Activated naive CD8-positive, alpha-beta T cell (primary cell): Measurements from ENCODE around the gene GPC1.

Source experiments
- H3K27ac Mint-ChIP-seq: one replicate; pipeline ENCODE4 v1.8.0; 2021; ENCODE audit warnings: mixed read lengths
- H3K27me3 Mint-ChIP-seq: one replicate; pipeline ENCODE4 v1.8.0; 2021; ENCODE audit warnings: mixed read lengths
- H3K36me3 Mint-ChIP-seq: one replicate; pipeline ENCODE4 v1.8.0; 2021; ENCODE audit warnings: mixed read lengths
- H3K4me1 Mint-ChIP-seq: one replicate; pipeline ENCODE4 v1.8.0; 2021; ENCODE audit warnings: low read depth, mixed read lengths
- H3K4me3 Mint-ChIP-seq: one replicate; pipeline ENCODE4 v1.8.0; 2021; ENCODE audit warnings: mild to moderate bottlenecking, mixed read lengths
- H3K9me3 Mint-ChIP-seq: one replicate; pipeline ENCODE4 v1.8.0; 2021; ENCODE audit warnings: low read depth, mixed read lengths

GPC1 gene

GRCh38 chr2:240430595-240430994 is 4.9 kb upstream of the GPC1 start:
- H3K27ac Mint-ChIP-seq = no peak overlapping the region
- H3K4me3 Mint-ChIP-seq = no peak overlapping the region
- no peaks in the 10 kb centered on the region for H3K27me3 Mint-ChIP-seq
- H3K4me1 Mint-ChIP-seq = peaks cover 15% of the 10 kb centered on the region
- no peaks in the 10 kb centered on the region for H3K36me3 Mint-ChIP-seq
- H3K9me3 Mint-ChIP-seq = no peaks in the 10 kb centered on the region

DNA sequence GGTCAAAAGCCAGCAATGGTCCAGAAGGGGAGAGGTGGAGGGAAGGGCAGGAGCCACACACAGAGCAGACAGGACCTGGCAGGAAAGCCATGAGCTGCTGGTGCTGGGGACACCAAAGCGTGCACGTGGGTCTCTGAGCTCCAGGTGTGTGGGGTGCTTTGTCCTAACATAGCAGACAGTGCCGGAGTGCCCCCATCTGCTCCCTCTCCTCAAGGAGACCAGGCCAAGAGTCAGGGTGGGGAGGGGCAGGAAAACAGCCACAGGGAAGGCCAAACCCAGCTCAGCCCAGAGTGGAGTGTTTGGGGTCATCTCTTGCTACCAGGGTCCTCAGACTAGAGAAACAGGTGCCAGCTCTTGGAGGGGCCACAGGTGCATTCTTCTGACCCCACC is 4.2 kb upstream of the GPC1 start:
- Mint-ChIP-seq H3K27me3 (no peaks in the 10 kb centered on the region), H3K9me3 (no peaks in the 10 kb centered on the region), H3K4me3 (no peak overlapping the region), H3K27ac (no peak overlapping the region), H3K36me3 (no peaks in the 10 kb centered on the region), H3K4me1 (peaks cover 15% of the 10 kb centered on the region)

GRCh38 chr2:240431661-240432424 is 3.6 kb upstream of the GPC1 start:
- H3K36me3 Mint-ChIP-seq = no peaks in the 10 kb centered on the region
- H3K9me3 Mint-ChIP-seq = no peaks in the 10 kb centered on the region
- peaks cover 14% of the 10 kb centered on the region for H3K4me1 Mint-ChIP-seq
- H3K27ac Mint-ChIP-seq = no peak overlapping the region
- H3K27me3 Mint-ChIP-seq = no peaks in the 10 kb centered on the region
- no peak overlapping the region for H3K4me3 Mint-ChIP-seq

GRCh38 chr2:240432430-240432819 is 3.0 kb upstream of the GPC1 start:
- Mint-ChIP-seq H3K27ac (no peak overlapping the region), H3K36me3 (no peaks in the 10 kb centered on the region), H3K9me3 (no peaks in the 10 kb centered on the region), H3K4me3 (no peak overlapping the region), H3K27me3 (no peaks in the 10 kb centered on the region), H3K4me1 (peaks cover 13% of the 10 kb centered on the region)

GRCh38 chr2:240432820-240433801 is 2.4 kb upstream of the GPC1 start:
- Mint-ChIP-seq H3K4me1 (peaks cover 11% of the 10 kb centered on the region), H3K27ac (no peak overlapping the region), H3K27me3 (peaks cover 3% of the 10 kb centered on the region), H3K9me3 (no peaks in the 10 kb centered on the region), H3K4me3 (peak overlapping the region; percentile 47), H3K36me3 (no peaks in the 10 kb centered on the region)

GRCh38 chr2:240433973-240434727 is 1.3 kb upstream of the GPC1 start:
- peak overlapping the region; percentile 75 for H3K27ac Mint-ChIP-seq
- no peaks in the 10 kb centered on the region for H3K9me3 Mint-ChIP-seq
- H3K4me3 Mint-ChIP-seq = peak overlapping the region; percentile 87
- H3K27me3 Mint-ChIP-seq = peaks cover 3% of the 10 kb centered on the region
- H3K36me3 Mint-ChIP-seq = no peaks in the 10 kb centered on the region
- peaks cover 8% of the 10 kb centered on the region for H3K4me1 Mint-ChIP-seq

DNA sequence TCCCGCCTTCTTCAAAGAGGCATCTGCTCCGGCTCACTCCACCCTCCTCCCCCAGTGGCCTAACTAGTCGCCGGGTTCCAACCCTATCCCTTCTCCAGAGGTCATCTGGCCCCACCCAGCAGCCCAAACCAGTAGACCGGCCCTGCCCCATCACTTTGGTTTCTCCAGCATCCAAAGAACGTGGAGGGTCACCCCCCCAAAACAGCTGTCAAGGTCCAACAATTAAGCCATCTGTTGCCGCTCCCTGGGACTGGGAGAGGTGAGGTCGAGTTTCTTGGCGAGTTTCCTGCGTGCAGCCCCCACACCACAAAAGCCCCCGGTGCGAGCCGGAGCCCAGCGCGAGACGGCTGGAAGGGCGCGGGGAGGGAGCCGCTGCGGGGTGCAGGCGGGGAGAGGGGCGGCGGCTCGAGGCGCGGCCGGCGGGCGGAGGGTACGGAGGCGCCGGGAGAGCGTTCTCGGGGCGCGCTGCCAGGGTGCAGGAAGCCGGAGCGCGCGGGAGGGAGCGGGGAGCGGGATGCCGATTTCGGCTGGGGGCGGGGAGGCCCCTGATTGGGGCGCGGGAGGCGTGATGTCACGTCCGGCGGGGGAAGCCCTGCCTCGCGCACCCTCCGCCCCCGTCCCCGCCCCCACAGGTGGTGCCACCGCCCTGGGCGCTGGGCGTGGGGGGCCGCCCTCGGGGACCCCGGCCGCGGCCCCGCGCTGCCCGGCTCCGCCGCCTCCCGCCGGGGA is 571 bp upstream of the GPC1 start:
- H3K4me1 Mint-ChIP-seq = peaks cover 8% of the 10 kb centered on the region
- H3K27me3 Mint-ChIP-seq = peaks cover 3% of the 10 kb centered on the region
- H3K27ac Mint-ChIP-seq = peak overlapping the region; percentile 75
- H3K36me3 Mint-ChIP-seq = no peaks in the 10 kb centered on the region
- no peaks in the 10 kb centered on the region for H3K9me3 Mint-ChIP-seq
- H3K4me3 Mint-ChIP-seq = peak overlapping the region; percentile 87

GRCh38 chr2:240435948-240436682 is 652 bp downstream of the GPC1 start:
- peak overlapping the region; percentile 23 for H3K4me3 Mint-ChIP-seq
- peaks cover 3% of the 10 kb centered on the region for H3K27me3 Mint-ChIP-seq
- no peak overlapping the region for H3K27ac Mint-ChIP-seq
- H3K9me3 Mint-ChIP-seq = no peaks in the 10 kb centered on the region
- no peaks in the 10 kb centered on the region for H3K36me3 Mint-ChIP-seq
- peaks cover 8% of the 10 kb centered on the region for H3K4me1 Mint-ChIP-seq

DNA sequence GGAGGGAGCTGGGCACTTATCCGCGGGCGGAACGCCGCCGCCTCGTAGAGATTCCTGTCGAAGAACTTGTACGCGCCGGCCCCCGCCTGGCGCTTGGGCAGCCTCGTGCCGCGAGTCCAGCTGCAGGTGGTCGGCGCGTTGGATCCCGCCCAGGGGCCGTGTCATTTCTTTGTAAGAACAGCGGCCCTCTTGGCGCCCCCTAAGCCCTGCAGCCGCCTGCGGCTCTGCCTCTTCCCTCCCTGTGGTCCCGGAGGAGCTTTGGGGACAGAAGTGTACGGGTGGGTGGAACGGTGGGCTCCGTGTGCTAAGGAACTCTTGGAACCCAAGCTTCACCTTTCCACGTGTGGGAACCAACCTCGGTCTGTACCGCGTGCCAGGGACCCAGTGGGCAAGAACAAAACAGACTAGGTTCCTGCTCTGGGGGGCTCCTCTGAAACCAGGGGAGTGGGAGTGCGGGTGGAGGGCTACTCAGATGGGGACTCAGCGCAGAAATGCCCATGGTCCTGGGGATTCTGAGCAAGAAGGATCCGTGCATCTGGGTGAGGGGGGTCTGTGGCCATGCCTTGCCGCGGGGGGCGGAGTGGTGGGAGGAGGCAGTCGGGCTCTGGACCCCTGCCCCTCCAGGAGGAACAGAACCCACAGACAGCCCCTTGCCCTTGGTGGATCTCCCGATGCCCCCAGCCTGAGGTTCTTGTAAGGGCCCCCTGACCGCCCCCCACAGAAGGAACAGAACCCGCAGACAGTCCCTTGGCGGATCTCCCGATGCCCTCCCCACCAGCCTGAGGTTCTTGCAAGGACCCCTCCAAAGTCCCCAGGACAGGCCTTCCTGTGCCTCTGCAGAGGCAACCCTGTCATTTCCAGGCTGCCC is 1.5 kb downstream of the GPC1 start:
- Mint-ChIP-seq H3K9me3 (no peaks in the 10 kb centered on the region), H3K27ac (no peak overlapping the region), H3K27me3 (peaks cover 3% of the 10 kb centered on the region), H3K4me3 (peak overlapping the region; percentile 63), H3K4me1 (peaks cover 8% of the 10 kb centered on the region), H3K36me3 (no peaks in the 10 kb centered on the region)

DNA sequence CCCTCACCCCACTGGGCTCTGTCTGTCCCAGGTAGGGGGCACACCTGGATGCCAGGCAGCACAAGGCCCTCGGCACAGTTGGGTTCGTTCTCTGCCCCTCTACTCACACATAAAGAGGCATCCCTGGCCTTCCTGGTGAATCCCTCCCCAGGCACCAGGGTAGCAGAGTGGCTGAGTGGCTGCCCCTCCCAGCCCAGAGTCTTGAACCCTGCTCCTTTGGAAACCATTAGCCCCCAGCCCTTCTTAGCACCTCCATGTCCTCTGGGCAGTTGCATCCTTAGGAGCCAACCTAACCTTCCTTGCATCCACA is 2.0 kb downstream of the GPC1 start:
- H3K4me1 Mint-ChIP-seq = peaks cover 8% of the 10 kb centered on the region
- H3K4me3 Mint-ChIP-seq = no peak overlapping the region
- no peak overlapping the region for H3K27ac Mint-ChIP-seq
- H3K36me3 Mint-ChIP-seq = no peaks in the 10 kb centered on the region
- H3K27me3 Mint-ChIP-seq = peaks cover 3% of the 10 kb centered on the region
- H3K9me3 Mint-ChIP-seq = no peaks in the 10 kb centered on the region

DNA sequence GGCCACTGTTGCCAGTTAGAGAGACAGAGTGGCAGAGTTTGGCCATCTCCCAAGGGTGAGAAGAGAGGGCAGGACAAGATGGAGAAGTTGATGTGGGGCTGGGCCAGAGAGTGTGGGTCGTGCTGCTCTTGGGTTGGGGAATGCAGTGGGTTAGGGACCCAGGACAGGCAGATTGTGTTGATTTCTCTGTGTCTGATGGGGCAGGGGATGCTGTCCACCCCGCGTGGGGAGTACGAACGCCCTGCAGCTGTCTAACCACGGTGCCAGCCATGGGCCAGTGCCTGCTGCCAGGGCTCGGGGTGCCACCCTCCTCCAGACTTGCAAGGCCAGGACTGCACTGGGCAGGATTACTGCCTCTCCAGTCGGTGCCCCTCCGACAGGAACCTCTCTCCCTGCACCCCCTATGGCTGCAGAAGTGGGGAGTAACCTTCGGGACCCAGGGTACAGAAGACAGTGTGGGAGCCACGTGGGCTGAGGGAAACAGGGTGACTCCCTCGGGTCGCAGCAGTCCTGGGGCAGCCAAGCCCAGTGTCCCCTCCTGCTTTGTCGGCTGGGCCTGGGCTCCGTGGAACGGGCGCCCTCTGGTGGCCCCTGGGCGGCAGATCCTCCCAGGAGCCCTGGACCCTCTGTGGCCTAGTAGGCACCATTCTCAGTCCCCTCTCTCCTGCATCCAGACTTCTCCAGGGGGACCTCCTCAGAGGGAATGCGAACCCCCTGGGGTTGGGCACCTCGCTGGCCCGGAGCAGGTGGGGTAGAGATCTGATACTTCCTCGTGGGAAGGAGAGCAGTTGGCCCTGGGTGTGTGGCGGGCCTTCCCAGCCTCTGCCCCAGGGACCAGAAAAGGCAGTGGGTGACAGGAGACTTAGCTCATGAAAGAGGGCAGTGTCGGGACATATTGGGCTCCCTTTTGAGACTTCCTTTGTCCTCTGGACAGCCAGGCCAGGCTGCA is 2.7 kb downstream of the GPC1 start:
- no peak overlapping the region for H3K4me3 Mint-ChIP-seq
- H3K36me3 Mint-ChIP-seq = no peaks in the 10 kb centered on the region
- peaks cover 3% of the 10 kb centered on the region for H3K27me3 Mint-ChIP-seq
- H3K4me1 Mint-ChIP-seq = peaks cover 8% of the 10 kb centered on the region
- H3K27ac Mint-ChIP-seq = no peak overlapping the region
- no peaks in the 10 kb centered on the region for H3K9me3 Mint-ChIP-seq

DNA sequence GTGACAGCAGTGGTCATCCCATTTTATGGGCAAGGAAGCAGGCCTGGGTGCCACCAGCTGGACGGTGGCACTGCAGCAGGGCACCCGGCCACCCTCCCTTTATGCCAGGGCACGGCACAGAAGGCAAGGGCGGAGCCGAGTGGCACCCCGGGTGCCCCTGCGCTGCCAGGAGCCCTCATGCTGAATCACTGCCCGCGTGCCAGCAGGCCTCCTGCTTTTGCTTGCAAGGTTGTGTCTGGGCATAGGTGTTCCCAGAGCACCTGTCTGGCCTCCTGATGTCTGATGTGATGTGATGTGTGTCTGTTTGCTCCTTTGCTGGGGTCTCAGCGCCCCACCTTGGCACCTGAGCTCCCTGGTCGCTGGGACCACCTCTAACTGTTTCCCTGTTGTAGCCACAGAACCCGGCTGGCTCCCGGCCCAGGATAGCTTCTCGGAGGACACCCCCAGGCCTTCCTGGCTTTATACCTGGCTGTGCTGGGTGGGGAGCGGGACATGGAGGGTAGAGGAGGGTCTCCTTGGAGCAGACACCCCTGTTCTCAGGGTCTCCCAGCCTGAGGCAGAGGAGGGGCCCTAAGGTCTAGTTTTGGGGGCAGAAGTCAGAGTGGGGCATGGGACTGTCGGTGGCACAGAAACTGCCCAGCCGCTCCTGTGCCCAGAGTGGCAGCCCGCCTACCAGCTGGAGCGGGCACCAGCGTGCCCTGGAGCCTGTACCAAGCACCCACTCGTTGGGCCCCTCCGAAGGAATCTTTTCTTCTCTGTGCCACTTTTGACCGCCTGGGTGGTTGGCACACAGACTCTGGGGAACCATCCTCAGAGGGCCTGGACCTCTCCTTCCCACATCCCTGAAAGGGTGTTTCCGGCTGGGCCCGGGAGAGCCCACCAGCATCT is 3.6 kb downstream of the GPC1 start:
- Mint-ChIP-seq H3K4me1 (peaks cover 6% of the 10 kb centered on the region), H3K27me3 (peaks cover 3% of the 10 kb centered on the region), H3K27ac (no peak overlapping the region), H3K4me3 (no peak overlapping the region), H3K36me3 (no peaks in the 10 kb centered on the region), H3K9me3 (no peaks in the 10 kb centered on the region)
